ENCODE data around the gene ZSWIM8.
A peak's percentile ranks its signal among the peaks of the same experiment; 100 is the strongest.
"Not testable (repeated sequence)": the region's sequence is repeated elsewhere in the genome, so short reads cannot be mapped to it uniquely, and the experiment has no call there.

Gene ZSWIM8

GRCh38 chr10:73773152-73773879, 12.1 kb upstream of the ZSWIM8 start:
- DNase-seq = no peak

GRCh38 chr10:73774637-73775036, 10.8 kb upstream of the ZSWIM8 start:
- no peak for DNase-seq

GRCh38 chr10:73779018-73779417, 6.4 kb upstream of the ZSWIM8 start:
- DNase-seq = no peak

DNA sequence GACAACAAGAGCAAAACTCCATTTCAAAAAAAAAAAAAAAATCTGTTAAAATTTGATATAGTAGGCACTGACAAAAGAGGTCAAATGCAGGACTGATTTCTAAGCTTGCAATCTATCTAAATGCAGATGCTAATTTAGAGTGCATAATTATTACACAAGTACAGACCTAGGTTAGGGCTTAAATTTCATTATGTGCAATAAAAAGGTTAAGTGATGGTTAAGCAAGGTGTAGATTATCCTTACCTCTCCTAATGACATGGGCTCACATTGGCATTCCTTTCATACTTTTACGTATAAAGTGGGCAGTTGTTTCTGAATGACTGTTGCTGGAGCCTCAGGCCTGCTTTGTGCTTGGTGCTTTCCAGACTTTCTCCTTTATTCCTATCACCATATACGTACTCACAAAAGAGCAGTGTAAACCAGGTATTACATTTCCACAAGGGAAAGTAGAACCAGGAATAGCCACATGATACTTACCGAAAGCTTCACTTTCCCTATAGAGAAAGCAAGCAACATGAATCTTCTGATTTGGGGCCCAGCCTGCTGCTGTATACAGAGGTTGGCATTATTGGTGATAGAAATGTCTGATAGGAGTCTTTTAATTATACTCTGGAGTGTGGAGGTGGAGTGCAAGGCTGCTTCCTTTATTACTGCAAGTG, 5.7 kb upstream of the ZSWIM8 start:
- no peak for DNase-seq

DNA sequence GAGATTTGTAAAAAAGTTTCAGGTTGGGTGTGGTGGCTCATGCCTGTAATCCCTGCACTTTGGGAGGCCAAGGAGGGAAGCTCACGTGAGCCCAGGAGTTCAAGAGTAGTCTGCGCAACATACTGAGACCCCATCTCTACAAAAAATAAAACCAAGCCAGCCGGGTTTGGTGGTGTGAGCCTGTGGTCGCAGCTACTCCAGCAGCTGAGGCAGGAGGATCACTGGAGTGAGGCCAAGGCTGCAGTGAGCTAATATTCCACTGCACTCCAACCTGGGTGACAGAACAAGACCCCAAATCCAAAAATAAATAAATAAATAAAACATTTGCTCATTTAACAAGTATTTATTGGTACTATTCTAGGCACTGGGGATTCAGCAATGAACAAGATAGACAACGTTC, 5.1 kb upstream of the ZSWIM8 start:
- DNase-seq = no peak

DNA sequence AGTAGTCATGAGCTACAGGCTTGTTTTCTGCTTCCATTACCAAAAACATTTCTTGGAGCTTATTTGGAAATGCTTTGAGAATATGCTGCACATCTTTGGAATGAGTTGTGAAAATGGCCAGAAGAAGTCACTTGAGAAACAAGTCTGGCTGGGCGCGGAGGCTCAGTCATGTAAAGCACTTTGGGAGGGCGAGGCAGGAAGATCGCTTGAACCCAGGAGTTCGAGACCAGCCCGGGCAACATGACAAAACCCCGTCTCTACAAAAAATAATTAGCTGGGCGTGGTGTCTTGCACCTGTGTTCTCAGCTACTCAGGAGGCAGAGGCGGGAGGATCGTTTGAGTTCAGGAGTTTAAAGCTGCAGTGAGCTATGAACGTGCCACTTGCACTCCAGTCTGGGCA, 4.4 kb upstream of the ZSWIM8 start:
- no peak for DNase-seq

GRCh38 chr10:73781548-73781878, 3.9 kb upstream of the ZSWIM8 start:
- DNase-seq = no peak

DNA sequence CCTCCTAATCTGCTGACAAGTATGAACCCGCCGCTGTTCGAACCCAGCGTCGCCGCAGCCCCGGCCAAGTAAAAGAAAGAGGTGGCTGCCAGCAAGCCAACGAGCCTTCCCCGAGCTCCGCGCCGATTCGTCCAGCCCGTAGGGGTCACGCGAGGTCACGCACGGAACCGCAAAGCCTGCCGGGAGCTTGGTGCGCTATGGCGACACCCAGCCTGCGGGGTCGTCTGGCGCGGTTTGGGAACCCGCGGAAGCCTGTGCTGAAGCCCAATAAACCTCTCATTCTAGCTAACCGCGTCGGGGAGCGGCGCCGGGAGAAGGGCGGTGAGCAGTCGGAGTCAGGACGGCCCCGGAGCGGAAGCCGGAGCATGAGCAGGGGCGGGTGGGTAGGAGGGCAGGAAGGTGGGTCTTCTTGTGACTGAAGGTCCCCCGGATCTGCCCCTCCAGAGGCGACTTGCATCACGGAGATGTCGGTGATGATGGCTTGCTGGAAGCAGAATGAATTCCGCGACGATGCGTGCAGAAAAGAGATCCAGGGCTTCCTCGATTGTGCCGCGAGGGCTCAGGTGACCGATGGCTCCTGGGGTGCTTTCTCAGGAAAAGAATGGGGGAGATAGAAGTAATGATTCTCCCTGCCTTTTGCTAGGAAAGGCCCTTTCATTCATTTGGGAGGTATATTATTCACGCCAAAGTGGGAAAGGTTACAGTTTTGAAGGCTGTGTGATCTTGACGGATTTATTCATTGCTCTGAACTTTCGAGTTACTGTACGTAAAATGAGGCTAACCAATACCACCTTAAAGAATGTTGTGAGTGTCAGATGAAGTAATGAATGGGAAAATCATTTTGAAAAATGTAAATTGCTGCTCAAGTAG, 3.3 kb upstream of the ZSWIM8 start, which contains the start of gene CHCHD1:
TSS of gene CHCHD1 (plus strand) at position 170 of the 870 bp plus-strand sequence. CDS start at position 198, 28 bp downstream.
- DNase-seq = peak; percentile 81

DNA sequence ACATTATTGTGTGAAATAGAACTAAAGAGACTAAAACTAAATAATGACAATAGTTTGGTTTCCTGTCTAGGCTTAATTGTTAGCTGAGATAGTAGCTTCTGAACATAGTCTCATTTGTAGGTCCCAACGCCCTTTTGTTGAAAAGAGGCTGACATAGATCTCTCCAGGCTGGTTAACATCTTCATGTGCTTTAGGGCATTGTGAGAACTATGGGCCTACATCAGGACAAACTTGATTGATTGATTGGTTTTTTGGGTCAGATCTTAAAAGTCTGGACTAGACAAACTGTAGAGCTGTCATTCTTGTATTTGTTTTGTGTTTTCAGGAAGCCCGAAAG, 2.7 kb upstream of the ZSWIM8 start:
- DNase-seq = no peak

- DNase-seq = no peak
Measured at GRCh38 chr10:73785721-73786511, 510 bp downstream of the ZSWIM8 start.

DNA sequence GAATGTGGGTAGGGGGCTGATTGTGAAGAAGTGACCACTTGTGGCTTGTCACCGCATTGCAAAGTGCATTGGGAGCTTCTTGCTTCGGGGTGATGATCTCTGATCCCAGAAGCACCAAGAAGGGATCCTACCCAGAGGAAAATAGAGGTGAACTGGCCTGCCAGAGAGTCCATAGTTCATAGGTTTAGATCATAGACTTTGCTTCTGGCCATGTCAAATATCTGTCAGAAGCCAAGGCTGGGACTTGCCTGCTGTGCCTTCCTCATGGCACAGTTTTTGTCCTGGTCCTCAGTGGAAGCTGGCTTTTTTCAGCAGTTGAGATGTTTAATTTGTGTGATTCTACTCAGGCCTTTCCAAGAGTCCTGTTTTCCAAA, 1.1 kb downstream of the ZSWIM8 start:
- DNase-seq = no peak

- DNase-seq = not testable (repeated sequence)
Measured at GRCh38 chr10:73787031-73787800, 1.8 kb downstream of the ZSWIM8 start.

DNA sequence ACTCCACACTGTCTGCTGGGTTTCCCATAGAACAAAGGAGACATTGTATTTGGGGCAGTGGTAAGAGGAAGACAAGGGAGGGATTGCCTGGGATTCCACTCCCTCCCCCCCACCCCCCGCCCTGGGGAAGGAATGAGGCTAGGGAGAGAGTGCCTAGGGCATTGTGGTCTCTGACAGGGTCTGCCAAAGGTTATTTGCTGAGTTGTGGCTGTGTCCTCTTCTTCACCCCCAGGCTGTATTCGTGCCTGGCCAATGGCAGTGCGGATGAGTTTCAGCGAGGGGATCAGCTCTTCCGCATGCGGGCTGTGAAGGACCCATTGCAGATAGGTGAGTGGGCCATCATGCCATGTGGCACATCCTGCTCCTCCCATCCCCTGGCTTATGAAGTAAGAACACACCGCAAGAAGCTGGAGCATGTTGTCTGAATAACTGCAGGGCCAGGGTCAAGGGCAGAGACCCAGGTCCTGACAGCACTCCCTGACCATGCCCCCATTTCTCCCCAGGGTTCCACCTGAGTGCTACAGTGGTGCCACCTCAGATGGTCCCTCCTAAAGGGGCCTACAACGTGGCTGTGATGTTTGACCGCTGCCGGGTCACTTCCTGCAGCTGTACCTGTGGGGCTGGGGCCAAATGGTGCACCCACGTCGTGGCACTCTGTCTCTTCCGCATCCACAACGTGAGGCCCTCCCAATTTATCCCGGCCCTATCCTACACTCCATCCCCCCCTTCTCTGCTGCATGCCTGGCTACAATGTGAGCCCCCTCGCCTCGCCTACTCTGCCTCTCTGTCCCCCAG, 3.7 kb downstream of the ZSWIM8 start:
- DNase-seq = no peak

DNA sequence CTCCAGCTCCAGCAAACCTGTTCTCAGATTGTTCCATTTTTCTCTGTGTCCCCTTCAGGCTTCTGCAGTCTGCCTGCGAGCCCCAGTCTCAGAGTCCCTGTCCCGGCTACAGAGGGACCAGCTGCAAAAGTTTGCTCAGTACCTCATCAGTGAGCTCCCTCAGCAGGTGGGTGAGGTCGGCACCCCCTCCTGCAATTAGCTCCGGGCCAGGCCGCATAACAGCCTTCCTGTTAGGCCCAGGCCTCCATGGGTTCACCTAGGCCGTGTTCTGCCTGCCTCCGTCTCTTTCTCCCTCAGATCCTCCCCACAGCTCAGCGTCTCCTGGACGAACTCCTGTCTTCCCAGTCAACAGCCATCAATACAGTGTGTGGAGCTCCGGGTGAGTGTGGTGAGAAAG, 4.3 kb downstream of the ZSWIM8 start:
- no peak for DNase-seq

DNA sequence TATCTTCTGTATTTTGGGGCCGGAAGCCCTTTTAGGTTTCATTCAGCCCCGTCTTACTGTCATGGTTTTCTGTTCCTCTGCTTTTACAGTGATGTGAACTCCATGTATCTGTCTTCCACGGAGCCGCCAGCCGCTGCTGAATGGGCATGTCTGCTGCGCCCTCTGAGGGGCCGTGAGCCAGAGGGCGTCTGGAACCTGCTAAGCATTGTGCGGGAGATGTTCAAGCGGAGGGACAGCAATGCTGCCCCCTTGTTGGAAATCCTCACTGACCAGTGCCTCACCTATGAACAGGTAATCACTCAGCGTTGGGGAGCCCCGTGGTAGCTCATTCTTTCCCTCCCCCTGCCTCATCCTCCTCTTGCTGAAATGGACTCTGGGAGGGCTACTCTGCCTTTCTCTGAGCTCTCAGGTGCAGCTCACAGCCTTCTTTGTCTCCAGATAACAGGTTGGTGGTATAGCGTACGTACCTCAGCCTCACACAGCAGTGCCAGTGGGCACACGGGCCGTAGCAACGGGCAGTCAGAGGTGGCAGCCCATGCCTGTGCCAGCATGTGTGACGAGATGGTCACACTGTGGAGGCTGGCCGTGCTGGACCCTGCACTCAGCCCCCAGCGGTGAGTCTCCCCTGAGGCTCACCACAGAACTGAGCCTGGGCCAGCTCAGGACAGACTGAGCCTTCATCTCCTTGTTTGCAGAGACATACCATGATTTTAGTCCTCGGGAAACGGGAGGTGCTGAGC, 5.7 kb downstream of the ZSWIM8 start:
- no peak for DNase-seq

- no peak for DNase-seq
Measured at GRCh38 chr10:73791871-73792400, 6.5 kb downstream of the ZSWIM8 start.

DNA sequence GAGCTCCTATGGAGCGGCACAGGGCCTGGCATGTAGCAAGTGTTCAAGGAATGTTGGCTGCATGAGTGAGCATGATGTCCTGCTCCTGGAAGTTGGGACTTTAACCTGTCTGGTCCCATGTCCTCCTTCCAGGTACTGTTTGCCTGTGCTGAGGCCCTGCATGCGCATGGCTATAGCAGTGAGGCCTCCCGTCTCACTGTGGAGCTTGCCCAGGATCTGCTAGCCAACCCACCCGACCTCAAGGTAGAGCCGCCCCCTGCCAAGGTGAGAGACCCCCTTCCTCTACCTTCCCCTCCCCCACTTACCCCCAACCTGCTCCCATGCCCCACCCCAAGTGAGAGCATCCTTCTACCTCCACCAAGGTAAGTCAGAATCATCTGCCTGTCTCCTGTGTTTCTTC, 8.1 kb downstream of the ZSWIM8 start:
- DNase-seq = no peak

- not testable (repeated sequence) for DNase-seq
Measured at GRCh38 chr10:73795491-73795890, 10.1 kb downstream of the ZSWIM8 start.

GRCh38 chr10:73796035-73796434, 10.6 kb downstream of the ZSWIM8 start:
- not testable (repeated sequence) for DNase-seq

GRCh38 chr10:73796766-73797165, 11.4 kb downstream of the ZSWIM8 start:
- DNase-seq = no peak

Data from NCI-H510A (cell line).